Measurements from ENCODE around the gene LAMA2. TPM values are rescaled to one million over a fixed set of nuclear protein-coding genes. Genes with fewer than 3 reads are reported as not detected.

LAMA2 gene
- total and polyA plus RNA-seq, 4 donors = 6.0 to 86.5 (median 46.4) TPM

- Histone ChIP-seq H3K27ac (ENCODE audit: low read depth in 1 of 2, low read length in 2 of 2) (no peak overlapping the region), H3K4me3 (ENCODE audit: low read length in 2 of 2) (no peak overlapping the region), H3K4me1 (ENCODE audit: control insufficient read depth in 1 of 2, insufficient read depth in 2 of 2, low read length in 2 of 2) (no peaks in the 10 kb centered on the region), H3K9me3 (ENCODE audit: control insufficient read depth, low read length) (no peaks in the 10 kb centered on the region), H3K36me3 (ENCODE audit: control insufficient read depth in 1 of 2, insufficient read depth in 2 of 2, low read length in 1 of 2) (no peaks in the 10 kb centered on the region), H3K27me3 (ENCODE audit: control insufficient read depth in 1 of 2, insufficient read depth in 2 of 2, low read length in 1 of 2) (no peaks in the 10 kb centered on the region)
- intact Hi-C loops (cut with DNase I) = no loop called here
- DNase-seq (no peak), ATAC-seq (ENCODE audit: low FRiP score) (no peak)
- 90 to 94% methylated on average over 5 of the region's 5 CpGs for WGBS, 2 donors
Measured at GRCh38 chr6:128857806-128858205, 25.1 kb upstream of the LAMA2 start.

GRCh38 chr6:128860782-128861181 lies 22.2 kb upstream of the LAMA2 start:
- Histone ChIP-seq H3K27me3 (ENCODE audit: control insufficient read depth in 1 of 2, insufficient read depth in 2 of 2, low read length in 1 of 2) (no peaks in the 10 kb centered on the region), H3K36me3 (ENCODE audit: control insufficient read depth in 1 of 2, insufficient read depth in 2 of 2, low read length in 1 of 2) (no peaks in the 10 kb centered on the region), H3K9me3 (ENCODE audit: control insufficient read depth, low read length) (no peaks in the 10 kb centered on the region), H3K4me3 (ENCODE audit: low read length in 2 of 2) (no peak overlapping the region), H3K27ac (ENCODE audit: low read depth in 1 of 2, low read length in 2 of 2) (no peak overlapping the region), H3K4me1 (ENCODE audit: control insufficient read depth in 1 of 2, insufficient read depth in 2 of 2, low read length in 2 of 2) (no peaks in the 10 kb centered on the region)
- 50 to 67% methylated on average over 1 of the region's 1 CpG for WGBS, 2 donors
- no peak for DNase-seq
- intact Hi-C loops (cut with DNase I) = no loop called here
- ATAC-seq (ENCODE audit: low FRiP score) = no peak

- H3K9me3 ChIP-seq (ENCODE audit: control insufficient read depth, low read length) = no peaks in the 10 kb centered on the region
- H3K27ac ChIP-seq (ENCODE audit: low read depth in 1 of 2, low read length in 2 of 2) = no peak overlapping the region
- ATAC-seq (ENCODE audit: low FRiP score) (no peak), DNase-seq (no peak)
- no peak overlapping the region for H3K4me3 ChIP-seq (ENCODE audit: low read length in 2 of 2)
- no peaks in the 10 kb centered on the region for H3K4me1 ChIP-seq (ENCODE audit: control insufficient read depth in 1 of 2, insufficient read depth in 2 of 2, low read length in 2 of 2)
- no peaks in the 10 kb centered on the region for H3K27me3 ChIP-seq (ENCODE audit: control insufficient read depth in 1 of 2, insufficient read depth in 2 of 2, low read length in 1 of 2)
- intact Hi-C loops (cut with DNase I) = no loop called here
- H3K36me3 ChIP-seq (ENCODE audit: control insufficient read depth in 1 of 2, insufficient read depth in 2 of 2, low read length in 1 of 2) = no peaks in the 10 kb centered on the region
Measured at GRCh38 chr6:128863983-128864382, 19.0 kb upstream of the LAMA2 start.

DNA sequence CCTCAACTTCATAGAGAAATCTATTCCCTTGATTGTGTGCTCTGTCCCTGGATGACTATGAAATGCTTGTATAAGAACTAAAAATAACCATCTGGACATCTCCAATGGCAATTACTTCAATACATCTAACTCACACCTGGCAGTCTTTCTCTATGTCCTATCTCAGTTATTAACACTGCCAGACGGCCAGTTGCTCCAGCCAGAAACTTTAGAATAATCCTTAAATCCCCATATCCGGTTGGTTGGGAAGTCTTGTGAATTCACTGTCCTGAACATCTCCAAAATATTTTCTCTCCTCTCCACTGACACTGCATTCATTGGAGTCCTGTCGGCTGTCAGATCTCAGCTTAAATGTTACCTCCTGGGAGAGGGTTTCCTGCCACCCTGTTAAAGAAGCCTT lies 12.2 kb upstream of the LAMA2 start:
- intact Hi-C loops (cut with DNase I) = no loop called here
- no peaks in the 10 kb centered on the region for H3K4me1 ChIP-seq (ENCODE audit: control insufficient read depth in 1 of 2, insufficient read depth in 2 of 2, low read length in 2 of 2)
- DNase-seq = no peak
- peaks cover 2% of the 10 kb centered on the region for H3K9me3 ChIP-seq (ENCODE audit: control insufficient read depth, low read length)
- H3K36me3 ChIP-seq (ENCODE audit: control insufficient read depth in 1 of 2, insufficient read depth in 2 of 2, low read length in 1 of 2) = no peaks in the 10 kb centered on the region
- H3K27me3 ChIP-seq (ENCODE audit: control insufficient read depth in 1 of 2, insufficient read depth in 2 of 2, low read length in 1 of 2) = no peaks in the 10 kb centered on the region
- H3K27ac ChIP-seq (ENCODE audit: low read depth in 1 of 2, low read length in 2 of 2) = no peak overlapping the region
- no peak overlapping the region for H3K4me3 ChIP-seq (ENCODE audit: low read length in 2 of 2)
- no peak for ATAC-seq (ENCODE audit: low FRiP score)
- 83 to 89% methylated on average over 3 of the region's 3 CpGs for WGBS, 2 donors

DNA sequence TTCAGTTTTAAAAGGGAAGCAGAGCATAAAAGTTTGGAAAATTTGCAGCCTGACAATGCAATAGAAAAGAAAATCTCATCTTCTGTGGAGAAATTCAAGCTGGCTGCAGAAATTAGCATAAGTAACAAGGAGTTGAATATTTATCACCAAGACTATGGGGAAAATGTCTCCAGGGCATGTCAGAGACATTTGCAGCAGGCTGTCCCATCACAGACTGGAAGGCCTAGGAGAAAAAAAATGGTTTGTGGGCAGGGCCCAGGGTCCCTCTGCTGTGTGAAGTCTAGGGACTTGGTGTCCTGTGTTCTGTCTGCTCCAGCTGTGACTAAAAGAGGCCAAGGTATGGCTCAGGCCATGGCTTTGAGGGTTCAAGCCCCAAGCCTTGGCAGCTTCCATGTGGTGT lies 8.1 kb upstream of the LAMA2 start:
- no peak for ATAC-seq (ENCODE audit: low FRiP score)
- no peak for DNase-seq
- intact Hi-C loops (cut with DNase I) = no loop called here
- H3K4me3 ChIP-seq (ENCODE audit: low read length in 2 of 2) = no peak overlapping the region
- H3K4me1 ChIP-seq (ENCODE audit: control insufficient read depth in 1 of 2, insufficient read depth in 2 of 2, low read length in 2 of 2) = no peaks in the 10 kb centered on the region
- H3K9me3 ChIP-seq (ENCODE audit: control insufficient read depth, low read length) = peaks cover 2% of the 10 kb centered on the region
- no peak overlapping the region for H3K27ac ChIP-seq (ENCODE audit: low read depth in 1 of 2, low read length in 2 of 2)
- H3K27me3 ChIP-seq (ENCODE audit: control insufficient read depth in 1 of 2, insufficient read depth in 2 of 2, low read length in 1 of 2) = no peaks in the 10 kb centered on the region
- H3K36me3 ChIP-seq (ENCODE audit: control insufficient read depth in 1 of 2, insufficient read depth in 2 of 2, low read length in 1 of 2) = no peaks in the 10 kb centered on the region

- H3K9me3 ChIP-seq (ENCODE audit: control insufficient read depth, low read length) = no peaks in the 10 kb centered on the region
- H3K27ac ChIP-seq (ENCODE audit: low read depth in 1 of 2, low read length in 2 of 2) = peak overlapping the region in 1 of 2 donors; percentile 31
- no peak for DNase-seq
- no peaks in the 10 kb centered on the region for H3K36me3 ChIP-seq (ENCODE audit: control insufficient read depth in 1 of 2, insufficient read depth in 2 of 2, low read length in 1 of 2)
- H3K4me1 ChIP-seq (ENCODE audit: control insufficient read depth in 1 of 2, insufficient read depth in 2 of 2, low read length in 2 of 2) = no peaks in the 10 kb centered on the region
- intact Hi-C loops (cut with DNase I) = no loop called here
- peak; percentile 59 for ATAC-seq (ENCODE audit: low FRiP score)
- 21 to 30% methylated on average over 2 of the region's 2 CpGs for WGBS, 2 donors
- H3K27me3 ChIP-seq (ENCODE audit: control insufficient read depth in 1 of 2, insufficient read depth in 2 of 2, low read length in 1 of 2) = no peaks in the 10 kb centered on the region
- peak overlapping the region; percentile 46 to 78 for H3K4me3 ChIP-seq (ENCODE audit: low read length in 2 of 2)
Measured at GRCh38 chr6:128882560-128882959, 378 bp upstream of the LAMA2 start.

DNA sequence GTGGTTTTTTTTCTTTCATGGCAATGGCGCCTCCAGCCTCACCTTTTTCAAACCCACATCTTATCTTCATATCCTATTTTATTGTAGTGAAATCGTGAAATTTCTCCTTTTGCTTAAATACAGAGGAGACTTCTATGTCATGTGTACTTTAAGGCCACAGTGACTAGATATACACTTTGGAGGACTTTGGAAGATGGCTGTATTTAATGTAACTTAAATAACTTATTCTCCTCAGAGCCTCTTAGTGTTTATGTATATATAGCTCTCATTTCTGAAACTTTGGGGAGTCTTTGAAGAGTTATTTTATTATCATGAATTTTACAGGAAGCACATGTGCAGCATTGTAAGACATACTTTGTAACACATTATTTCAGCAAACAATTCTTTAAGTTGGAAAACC lies 968 bp downstream of the LAMA2 start:
- peak overlapping the region; percentile 46 to 78 for H3K4me3 ChIP-seq (ENCODE audit: low read length in 2 of 2)
- DNase-seq (no peak), ATAC-seq (ENCODE audit: low FRiP score) (no peak)
- WGBS, 2 donors = 49 to 64% methylated on average over 2 of the region's 2 CpGs
- H3K27ac ChIP-seq (ENCODE audit: low read depth in 1 of 2, low read length in 2 of 2) = no peak overlapping the region
- intact Hi-C loops (cut with DNase I) = no loop called here
- H3K27me3 ChIP-seq (ENCODE audit: control insufficient read depth in 1 of 2, insufficient read depth in 2 of 2, low read length in 1 of 2) = no peaks in the 10 kb centered on the region
- H3K36me3 ChIP-seq (ENCODE audit: control insufficient read depth in 1 of 2, insufficient read depth in 2 of 2, low read length in 1 of 2) = no peaks in the 10 kb centered on the region
- H3K9me3 ChIP-seq (ENCODE audit: control insufficient read depth, low read length) = no peaks in the 10 kb centered on the region
- no peaks in the 10 kb centered on the region for H3K4me1 ChIP-seq (ENCODE audit: control insufficient read depth in 1 of 2, insufficient read depth in 2 of 2, low read length in 2 of 2)

DNA sequence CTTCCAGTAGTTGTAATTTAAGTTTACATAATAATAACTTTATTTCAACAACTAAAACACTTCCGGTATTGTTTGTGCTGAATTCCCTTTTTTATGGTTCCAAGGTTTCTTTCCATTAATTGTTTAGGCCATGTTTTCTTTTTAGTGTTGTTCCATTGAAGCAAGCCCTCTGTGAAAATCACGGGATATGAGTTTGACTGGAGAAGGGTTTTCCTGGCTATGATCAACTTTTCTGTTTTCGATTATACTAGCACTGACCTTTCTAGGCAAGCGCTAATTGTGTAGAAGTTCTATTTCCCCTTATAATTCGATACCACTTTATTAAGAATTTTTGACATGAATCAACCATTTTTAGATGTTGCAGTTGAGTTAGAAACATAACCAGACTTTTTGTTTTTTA lies 2.4 kb downstream of the LAMA2 start:
- Histone ChIP-seq H3K4me1 (ENCODE audit: control insufficient read depth in 1 of 2, insufficient read depth in 2 of 2, low read length in 2 of 2) (no peaks in the 10 kb centered on the region), H3K27ac (ENCODE audit: low read depth in 1 of 2, low read length in 2 of 2) (no peak overlapping the region), H3K9me3 (ENCODE audit: control insufficient read depth, low read length) (no peaks in the 10 kb centered on the region), H3K4me3 (ENCODE audit: low read length in 2 of 2) (no peak overlapping the region), H3K36me3 (ENCODE audit: control insufficient read depth in 1 of 2, insufficient read depth in 2 of 2, low read length in 1 of 2) (no peaks in the 10 kb centered on the region), H3K27me3 (ENCODE audit: control insufficient read depth in 1 of 2, insufficient read depth in 2 of 2, low read length in 1 of 2) (no peaks in the 10 kb centered on the region)
- intact Hi-C loops (cut with DNase I) = no loop called here
- ATAC-seq (ENCODE audit: low FRiP score) = no peak
- DNase-seq = no peak
- WGBS, 2 donors = 82 to 89% methylated on average over 5 of the region's 5 CpGs

GRCh38 chr6:128886706-128887105 lies 3.8 kb downstream of the LAMA2 start:
- DNase-seq (no peak), ATAC-seq (ENCODE audit: low FRiP score) (no peak)
- Histone ChIP-seq H3K9me3 (ENCODE audit: control insufficient read depth, low read length) (no peaks in the 10 kb centered on the region), H3K4me3 (ENCODE audit: low read length in 2 of 2) (no peak overlapping the region), H3K27ac (ENCODE audit: low read depth in 1 of 2, low read length in 2 of 2) (no peak overlapping the region), H3K36me3 (ENCODE audit: control insufficient read depth in 1 of 2, insufficient read depth in 2 of 2, low read length in 1 of 2) (no peaks in the 10 kb centered on the region), H3K27me3 (ENCODE audit: control insufficient read depth in 1 of 2, insufficient read depth in 2 of 2, low read length in 1 of 2) (no peaks in the 10 kb centered on the region), H3K4me1 (ENCODE audit: control insufficient read depth in 1 of 2, insufficient read depth in 2 of 2, low read length in 2 of 2) (no peaks in the 10 kb centered on the region)
- intact Hi-C loops (cut with DNase I) = no loop called here
